Thymus (tissue), 11 donors: ENCODE results near the gene RSU1. TPM values are rescaled to one million over a fixed set of nuclear protein-coding genes. Genes with fewer than 3 reads are reported as not detected.

Experiments
- DNase-seq, 9 donors: peaks; one replicate each; pipeline ENCODE4 v3.0.0-alpha.2; 2013; ENCODE audit warnings: low spot score in 9 of 9, low read depth in 6 of 9, missing footprints in 1 of 9
- H3K27ac ChIP-seq, 2 donors: one replicate each; pipeline ENCODE4 v1.5.1; 2013; ENCODE audit warnings: control low read depth in 1 of 2, low read depth in 1 of 2, low read length in 1 of 2, mild to moderate bottlenecking in 1 of 2, moderate library complexity in 1 of 2
- H3K27me3 ChIP-seq, 2 donors: one replicate each; pipeline ENCODE4 v1.5.1; 2013; ENCODE audit warnings: low read length in 1 of 2; ENCODE audit not compliant: control insufficient read depth in 2 of 2, insufficient read depth in 1 of 2
- H3K36me3 ChIP-seq, 2 donors: one replicate each; pipeline ENCODE4 v1.5.1; 2013; ENCODE audit warnings: low read length in 1 of 2, mild to moderate bottlenecking in 1 of 2, moderate library complexity in 1 of 2; ENCODE audit not compliant: control insufficient read depth in 2 of 2, insufficient read depth in 2 of 2
- H3K4me1 ChIP-seq, 2 donors: one replicate each; pipeline ENCODE4 v1.5.1; 2013; ENCODE audit warnings: low read length in 2 of 2; ENCODE audit not compliant: control insufficient read depth in 2 of 2, insufficient read depth in 2 of 2
- H3K4me3 ChIP-seq, 2 donors: one replicate each; pipeline ENCODE4 v1.5.1; 2013; ENCODE audit warnings: low read length in 2 of 2, control low read depth in 1 of 2, mild to moderate bottlenecking in 1 of 2
- H3K9me3 ChIP-seq, 2 donors: one replicate each; pipeline ENCODE4 v1.5.1; 2013; ENCODE audit warnings: low read length in 1 of 2, mild to moderate bottlenecking in 1 of 2; ENCODE audit not compliant: control insufficient read depth in 2 of 2, insufficient read depth in 1 of 2
- WGBS: extraction: QIAGEN DNeasy Blood & Tissue Kit; methylation state at CpG from one replicate; pipeline ENCODE4 v1.1.7; 2013; 5-methylcytosine and 5-hydroxymethylcytosine counted together
- polyA plus RNA-seq: library from polyadenylated mRNA; stranded (reverse); fragments of 200-250 nt; gene quantifications from one replicate; pipeline ENCODE4 v1.2.3, GENCODE V29; 2013
- total RNA-seq: library from RNA; stranded (reverse); fragments of 120-200 nt; gene quantifications from one replicate; pipeline ENCODE4 v1.2.4, GENCODE V29; 2013
- donor health status: healthy.

Gene RSU1
- total and polyA plus RNA-seq, 2 donors, result 40.1 to 53.2 TPM

DNA sequence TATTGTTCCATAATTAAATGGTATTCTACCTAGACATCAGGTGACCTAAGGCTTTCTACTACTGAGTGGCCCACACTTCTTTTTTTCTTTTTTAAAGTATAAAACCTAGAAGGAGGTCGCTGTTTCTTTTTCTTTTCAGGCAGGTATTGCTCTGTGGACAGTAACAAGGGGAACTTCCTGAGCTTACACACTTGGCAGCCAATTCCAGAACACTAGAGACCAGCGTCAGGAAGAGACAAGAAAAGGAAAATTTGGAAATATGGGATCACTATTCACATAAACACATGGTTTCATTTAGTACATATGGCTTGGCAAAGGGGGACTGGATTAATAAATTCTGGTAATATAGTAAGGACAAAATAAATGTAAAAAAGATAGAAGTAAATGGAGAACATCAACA is 141.9 kb downstream of the RSU1 start:
- H3K27ac ChIP-seq, result no peak overlapping the region
- H3K4me3 ChIP-seq, result no peak overlapping the region
- no peaks in the 10 kb centered on the region for H3K4me1 ChIP-seq
- DNase-seq, result no peak
- no peaks in the 10 kb centered on the region for H3K27me3 ChIP-seq
- 97% methylated on average over 2 of the region's 2 CpGs for WGBS
- H3K36me3 ChIP-seq, result no peaks in the 10 kb centered on the region
- no peaks in the 10 kb centered on the region for H3K9me3 ChIP-seq

- H3K36me3 ChIP-seq, result no peaks in the 10 kb centered on the region
- 97% methylated on average over 9 of the region's 9 CpGs for WGBS
Observed at GRCh38 chr10:16674147-16674703, 143.0 kb downstream of the RSU1 start.

GRCh38 chr10:16673443-16673842 is 143.8 kb downstream of the RSU1 start:
- H3K27me3 ChIP-seq, result no peaks in the 10 kb centered on the region
- no peak overlapping the region for H3K27ac ChIP-seq
- no peak for DNase-seq
- 86% methylated on average over 6 of the region's 6 CpGs for WGBS
- no peaks in the 10 kb centered on the region for H3K4me1 ChIP-seq
- no peaks in the 10 kb centered on the region for H3K36me3 ChIP-seq
- no peak overlapping the region for H3K4me3 ChIP-seq
- H3K9me3 ChIP-seq, result no peaks in the 10 kb centered on the region

More at GRCh38 chr10:16674147-16674703, 143.0 kb downstream of the RSU1 start:
- Histone ChIP-seq H3K27me3 (no peaks in the 10 kb centered on the region), H3K4me3 (no peak overlapping the region), H3K9me3 (no peaks in the 10 kb centered on the region), H3K27ac (no peak overlapping the region), H3K4me1 (no peaks in the 10 kb centered on the region)
- no peak for DNase-seq

DNA sequence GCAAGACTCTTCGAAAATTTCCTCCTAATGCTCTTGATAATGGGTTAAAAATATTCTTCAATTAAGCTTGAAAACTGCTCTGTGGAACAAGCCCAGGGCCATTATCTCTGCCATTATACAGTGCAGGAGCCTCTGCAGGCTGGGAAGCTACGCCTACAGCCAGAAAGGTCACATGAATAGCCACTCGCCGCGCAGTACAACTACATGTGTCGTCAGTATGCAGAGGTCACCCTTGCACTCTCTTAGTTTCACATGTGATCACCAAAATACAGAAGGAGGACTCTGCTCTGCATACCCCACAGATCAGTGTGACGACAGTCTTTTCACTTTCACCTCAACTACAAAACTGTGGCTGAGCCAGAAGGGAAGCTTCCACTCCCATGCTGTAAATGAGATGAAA is 153.8 kb downstream of the RSU1 start:
- no peak overlapping the region for H3K27ac ChIP-seq
- 99% methylated on average over 7 of the region's 7 CpGs for WGBS
- no peak for DNase-seq

DNA sequence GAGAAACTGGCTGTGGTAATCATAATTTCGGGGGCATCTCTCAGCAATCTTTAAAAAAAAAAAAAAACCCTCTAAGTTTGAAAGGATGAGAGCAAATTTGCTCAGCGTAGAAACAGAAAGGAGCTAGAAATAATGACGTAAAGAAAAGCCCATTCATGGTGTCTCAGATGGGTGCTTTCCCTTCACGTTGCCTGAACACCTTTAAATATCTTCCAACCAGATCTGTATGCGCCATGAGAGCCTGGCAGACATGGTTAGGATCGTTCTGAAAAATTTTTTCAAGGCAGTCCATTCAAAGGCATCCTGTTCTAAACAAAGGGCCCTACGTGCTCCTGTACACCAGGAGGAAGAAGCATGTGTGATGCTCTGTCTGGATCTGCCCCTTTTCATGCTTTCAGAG is 154.3 kb downstream of the RSU1 start:
- Histone ChIP-seq H3K27me3 (no peaks in the 10 kb centered on the region), H3K4me1 (no peaks in the 10 kb centered on the region), H3K4me3 (no peak overlapping the region), H3K27ac (no peak overlapping the region), H3K9me3 (no peaks in the 10 kb centered on the region), H3K36me3 (no peaks in the 10 kb centered on the region)
- DNase-seq, result no peak
- 97% methylated on average over 7 of the region's 7 CpGs for WGBS

More for the DNA sequence above, 153.8 kb downstream of the RSU1 start:
- Histone ChIP-seq H3K27me3 (no peaks in the 10 kb centered on the region), H3K9me3 (no peaks in the 10 kb centered on the region), H3K4me3 (no peak overlapping the region), H3K4me1 (no peaks in the 10 kb centered on the region), H3K36me3 (no peaks in the 10 kb centered on the region)

GRCh38 chr10:16656895-16657294 is 160.3 kb downstream of the RSU1 start:
- Histone ChIP-seq H3K4me1 (no peaks in the 10 kb centered on the region), H3K27ac (no peak overlapping the region), H3K9me3 (no peaks in the 10 kb centered on the region), H3K36me3 (no peaks in the 10 kb centered on the region), H3K4me3 (no peak overlapping the region), H3K27me3 (no peaks in the 10 kb centered on the region)
- DNase-seq, result no peak
- 96% methylated on average over 3 of the region's 3 CpGs for WGBS

GRCh38 chr10:16653224-16653623 is 164.0 kb downstream of the RSU1 start:
- no peaks in the 10 kb centered on the region for H3K27me3 ChIP-seq
- no peaks in the 10 kb centered on the region for H3K9me3 ChIP-seq
- no peak overlapping the region for H3K27ac ChIP-seq
- H3K4me1 ChIP-seq, result no peaks in the 10 kb centered on the region
- H3K4me3 ChIP-seq, result no peak overlapping the region
- no peaks in the 10 kb centered on the region for H3K36me3 ChIP-seq
- 96% methylated on average over 4 of the region's 4 CpGs for WGBS
- no peak for DNase-seq

DNA sequence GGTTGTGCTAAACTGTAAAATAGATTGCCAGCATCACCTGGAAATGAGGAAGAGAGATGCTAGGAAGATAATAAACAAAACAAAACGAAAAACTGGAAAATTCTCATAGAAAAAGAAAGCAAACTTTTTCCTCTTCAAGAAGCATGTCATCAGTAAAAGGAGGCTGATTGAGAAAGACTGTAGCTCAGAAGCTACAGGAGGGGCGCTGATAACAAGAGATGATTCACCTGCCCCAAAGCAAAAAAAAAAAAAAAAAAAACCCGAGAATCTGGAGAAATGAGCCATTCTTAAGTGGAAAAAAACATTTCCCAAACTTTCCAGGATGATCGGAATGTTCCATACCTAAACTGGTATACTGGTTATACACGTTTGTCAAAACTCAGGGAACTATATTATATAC is 165.1 kb downstream of the RSU1 start:
- Histone ChIP-seq H3K4me1 (no peaks in the 10 kb centered on the region), H3K9me3 (no peaks in the 10 kb centered on the region), H3K36me3 (no peaks in the 10 kb centered on the region), H3K27me3 (no peaks in the 10 kb centered on the region), H3K4me3 (no peak overlapping the region), H3K27ac (no peak overlapping the region)
- DNase-seq, result no peak
- over 99% methylated on average over 5 of the region's 5 CpGs for WGBS

DNA sequence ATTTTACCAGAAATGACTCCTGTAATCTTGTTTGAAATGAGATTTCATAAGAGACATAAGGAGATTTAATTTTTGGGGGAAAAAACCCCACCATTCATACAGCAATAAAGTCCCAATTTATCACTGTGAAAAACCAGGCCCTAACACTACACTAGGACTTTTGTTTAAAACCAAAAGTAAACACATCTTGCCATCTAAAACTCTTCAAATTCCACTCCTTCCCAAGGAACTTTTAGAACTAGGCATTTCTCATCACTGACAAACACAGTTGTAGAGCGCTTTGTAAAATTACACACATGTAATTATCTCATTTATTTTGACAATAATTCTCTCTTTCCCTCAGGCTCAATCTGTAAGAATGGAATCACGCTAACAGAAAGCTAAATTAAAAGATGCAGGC is 167.5 kb downstream of the RSU1 start:
- no peak for DNase-seq
- 99% methylated on average over 2 of the region's 2 CpGs for WGBS
- Histone ChIP-seq H3K4me1 (no peaks in the 10 kb centered on the region), H3K9me3 (no peaks in the 10 kb centered on the region), H3K36me3 (no peaks in the 10 kb centered on the region), H3K27me3 (no peaks in the 10 kb centered on the region), H3K27ac (no peak overlapping the region), H3K4me3 (no peak overlapping the region)

- Histone ChIP-seq H3K27ac (no peak overlapping the region), H3K4me1 (no peaks in the 10 kb centered on the region), H3K36me3 (no peaks in the 10 kb centered on the region), H3K9me3 (no peaks in the 10 kb centered on the region), H3K27me3 (no peaks in the 10 kb centered on the region), H3K4me3 (no peak overlapping the region)
- no peak for DNase-seq
- WGBS, result over 99% methylated on average over 2 of the region's 2 CpGs
Observed at GRCh38 chr10:16648366-16648765, 168.9 kb downstream of the RSU1 start.
